ENCODE measurements around the gene TMIGD1.

DNA sequence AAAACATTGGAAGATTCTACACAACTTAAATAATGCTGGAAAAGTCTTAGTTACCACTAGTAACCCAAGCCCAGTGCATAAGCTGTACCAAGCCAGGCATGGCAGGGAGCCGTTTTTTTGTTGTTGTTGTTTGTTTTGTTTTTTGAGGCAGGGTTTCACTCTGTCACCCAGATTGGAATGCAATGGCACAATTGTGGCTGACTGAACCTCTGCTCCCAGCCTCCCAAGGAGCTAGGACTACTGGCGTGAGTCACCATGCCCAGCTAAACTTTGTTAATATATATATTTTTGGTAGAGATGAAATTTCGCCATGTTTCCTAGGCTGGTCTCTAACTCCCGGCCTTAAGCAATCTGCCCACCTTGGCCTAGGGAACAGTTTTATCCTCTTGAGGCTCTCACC, 564 bp upstream of the TMIGD1 start:
- no peak for TF ChIP-seq EZH2 (IDR thresholded peaks at IDR 0.05; ENCODE audit: insufficient read depth, low read length)
- TF ChIP-seq, protein P1, sequence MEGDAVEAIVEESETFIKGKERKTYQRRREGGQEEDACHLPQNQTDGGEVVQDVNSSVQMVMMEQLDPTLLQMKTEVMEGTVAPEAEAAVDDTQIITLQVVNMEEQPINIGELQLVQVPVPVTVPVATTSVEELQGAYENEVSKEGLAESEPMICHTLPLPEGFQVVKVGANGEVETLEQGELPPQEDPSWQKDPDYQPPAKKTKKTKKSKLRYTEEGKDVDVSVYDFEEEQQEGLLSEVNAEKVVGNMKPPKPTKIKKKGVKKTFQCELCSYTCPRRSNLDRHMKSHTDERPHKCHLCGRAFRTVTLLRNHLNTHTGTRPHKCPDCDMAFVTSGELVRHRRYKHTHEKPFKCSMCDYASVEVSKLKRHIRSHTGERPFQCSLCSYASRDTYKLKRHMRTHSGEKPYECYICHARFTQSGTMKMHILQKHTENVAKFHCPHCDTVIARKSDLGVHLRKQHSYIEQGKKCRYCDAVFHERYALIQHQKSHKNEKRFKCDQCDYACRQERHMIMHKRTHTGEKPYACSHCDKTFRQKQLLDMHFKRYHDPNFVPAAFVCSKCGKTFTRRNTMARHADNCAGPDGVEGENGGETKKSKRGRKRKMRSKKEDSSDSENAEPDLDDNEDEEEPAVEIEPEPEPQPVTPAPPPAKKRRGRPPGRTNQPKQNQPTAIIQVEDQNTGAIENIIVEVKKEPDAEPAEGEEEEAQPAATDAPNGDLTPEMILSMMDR (IDR thresholded peaks at IDR 0.05; ENCODE audit: insufficient read depth, low read depth, low read length) = no peak
